Osteoblast (primary cell): ENCODE results near the gene UGT1A7. TPM values are rescaled to one million over a fixed set of nuclear protein-coding genes. Genes with fewer than 3 reads are reported as not detected.

Experiments used
- DNase-seq: peaks from one replicate; pipeline ENCODE4 v3.0.0; 2011; ENCODE audit warnings: low spot score, mixed read lengths; ENCODE audit not compliant: insufficient read length; ENCODE audit errors: missing footprints
- H2AFZ ChIP-seq: 2 replicates; pipeline ENCODE4 v1.6.0; 2011; ENCODE audit warnings: mild to moderate bottlenecking, low read length
- H3K27ac ChIP-seq: 2 replicates; pipeline ENCODE4 v1.5.1; 2011; ENCODE audit warnings: mild to moderate bottlenecking, low read depth, low read length, moderate library complexity
- H3K27me3 ChIP-seq: 2 replicates; pipeline ENCODE4 v1.6.0; 2012; ENCODE audit warnings: mild to moderate bottlenecking, control low read depth, inconsistent platforms, low read length, moderate library complexity; ENCODE audit not compliant: insufficient read depth
- H3K36me3 ChIP-seq: 2 replicates; pipeline ENCODE4 v1.5.1; 2011; ENCODE audit warnings: mild to moderate bottlenecking, low read length, control low read depth, moderate library complexity; ENCODE audit not compliant: insufficient read depth
- H3K4me1 ChIP-seq: 2 replicates; pipeline ENCODE4 v1.5.1; 2011; ENCODE audit warnings: mild to moderate bottlenecking, low read length, control low read depth, moderate library complexity; ENCODE audit not compliant: insufficient read depth
- H3K4me2 ChIP-seq: 2 replicates; pipeline ENCODE4 v1.6.0; 2011; ENCODE audit warnings: mild to moderate bottlenecking, low read length; ENCODE audit not compliant: insufficient read depth
- H3K4me3 ChIP-seq: fragments of 200-600 bp; sonication (generic); 3 replicates; pipeline ENCODE4 v1.5.1; 2012; ENCODE audit warnings: mild to moderate bottlenecking, low read length, inconsistent platforms; ENCODE audit not compliant: insufficient read depth
- H3K79me2 ChIP-seq: 2 replicates; pipeline ENCODE4 v1.6.0; 2012; ENCODE audit warnings: mild to moderate bottlenecking, low read length, control low read depth, inconsistent platforms; ENCODE audit not compliant: insufficient read depth
- H3K9me3 ChIP-seq: 2 replicates; pipeline ENCODE4 v1.5.1; 2011; ENCODE audit warnings: low read depth, low read length, control low read depth
- H4K20me1 ChIP-seq: 2 replicates; pipeline ENCODE4 v1.6.0; 2012; ENCODE audit warnings: mild to moderate bottlenecking, low read length, control low read depth; ENCODE audit not compliant: insufficient read depth
- total RNA-seq: library from RNA; depleted of rRNA; stranded (reverse); fragments of >200 nt; gene quantifications from 2 replicates; pipeline ENCODE4 v1.2.3, GENCODE V29; 2012
- TF ChIP-seq, protein P1 (sequence below): IDR thresholded peaks from 2 replicates; pipeline ENCODE4 v1.5.1; 2011; ENCODE audit warnings: mild to moderate bottlenecking, low read depth, low read length, moderate library complexity; ENCODE audit errors: extremely low read depth

Gene UGT1A7
- total RNA-seq, 1 donor: not detected

DNA sequence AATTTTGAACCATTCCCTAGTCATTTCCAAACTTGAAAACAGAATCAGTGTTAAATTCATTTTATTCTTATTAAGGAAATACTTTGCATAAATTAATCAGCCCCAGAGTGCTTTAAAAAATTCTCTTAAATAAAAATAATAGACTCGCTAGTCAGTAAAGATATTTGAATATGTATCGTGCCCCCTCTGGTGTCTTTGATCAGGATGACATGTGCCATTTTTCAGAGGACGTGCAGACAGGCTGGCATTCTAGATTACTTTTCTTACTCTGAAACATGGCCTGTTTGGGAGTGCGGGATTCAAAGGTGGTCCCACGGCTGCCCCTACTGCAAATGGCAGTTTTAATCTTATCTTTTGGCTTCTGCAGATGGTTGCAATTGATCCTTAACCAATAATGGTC is 90.9 kb downstream of the UGT1A7 start:
- TF ChIP-seq, protein P1, sequence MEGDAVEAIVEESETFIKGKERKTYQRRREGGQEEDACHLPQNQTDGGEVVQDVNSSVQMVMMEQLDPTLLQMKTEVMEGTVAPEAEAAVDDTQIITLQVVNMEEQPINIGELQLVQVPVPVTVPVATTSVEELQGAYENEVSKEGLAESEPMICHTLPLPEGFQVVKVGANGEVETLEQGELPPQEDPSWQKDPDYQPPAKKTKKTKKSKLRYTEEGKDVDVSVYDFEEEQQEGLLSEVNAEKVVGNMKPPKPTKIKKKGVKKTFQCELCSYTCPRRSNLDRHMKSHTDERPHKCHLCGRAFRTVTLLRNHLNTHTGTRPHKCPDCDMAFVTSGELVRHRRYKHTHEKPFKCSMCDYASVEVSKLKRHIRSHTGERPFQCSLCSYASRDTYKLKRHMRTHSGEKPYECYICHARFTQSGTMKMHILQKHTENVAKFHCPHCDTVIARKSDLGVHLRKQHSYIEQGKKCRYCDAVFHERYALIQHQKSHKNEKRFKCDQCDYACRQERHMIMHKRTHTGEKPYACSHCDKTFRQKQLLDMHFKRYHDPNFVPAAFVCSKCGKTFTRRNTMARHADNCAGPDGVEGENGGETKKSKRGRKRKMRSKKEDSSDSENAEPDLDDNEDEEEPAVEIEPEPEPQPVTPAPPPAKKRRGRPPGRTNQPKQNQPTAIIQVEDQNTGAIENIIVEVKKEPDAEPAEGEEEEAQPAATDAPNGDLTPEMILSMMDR: no peak

DNA sequence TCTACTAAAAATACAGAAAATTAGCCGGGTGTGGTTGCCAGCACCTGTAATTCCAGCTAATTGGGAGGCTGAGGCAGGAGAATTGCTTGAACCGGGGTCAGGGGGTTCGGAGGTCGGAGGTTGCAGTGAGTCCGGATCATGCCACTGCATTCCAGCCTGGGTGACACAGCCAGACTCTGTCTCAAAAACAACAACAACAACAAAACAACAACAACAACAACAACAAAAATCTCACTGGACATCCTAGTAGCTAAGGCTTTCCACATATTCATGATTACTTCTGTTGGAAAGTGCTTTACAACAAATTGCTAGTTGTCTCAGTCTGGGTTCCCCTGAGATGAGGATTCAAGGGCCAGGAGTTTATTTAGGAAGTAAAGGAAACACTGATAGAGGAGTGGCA is 92.2 kb downstream of the UGT1A7 start:
- no peaks in the 10 kb centered on the region for H3K36me3 ChIP-seq
- no peaks in the 10 kb centered on the region for H3K4me1 ChIP-seq
- no peak overlapping the region for H3K27ac ChIP-seq
- no peaks in the 10 kb centered on the region for H3K79me2 ChIP-seq
- no peaks in the 10 kb centered on the region for H3K27me3 ChIP-seq
- no peak overlapping the region for H3K4me3 ChIP-seq
- H2AFZ ChIP-seq: no peak overlapping the region
- no peak for DNase-seq
- H4K20me1 ChIP-seq: no peaks in the 10 kb centered on the region
- TF ChIP-seq, protein P1: no peak
- peaks cover 3% of the 10 kb centered on the region for H3K9me3 ChIP-seq
- H3K4me2 ChIP-seq: no peak overlapping the region

More for the DNA sequence above, 90.9 kb downstream of the UGT1A7 start:
- H3K27ac ChIP-seq: no peak overlapping the region
- peak; percentile 84 for DNase-seq
- H3K36me3 ChIP-seq: no peaks in the 10 kb centered on the region
- no peaks in the 10 kb centered on the region for H3K4me1 ChIP-seq
- no peak overlapping the region for H3K4me2 ChIP-seq
- no peaks in the 10 kb centered on the region for H3K27me3 ChIP-seq
- no peaks in the 10 kb centered on the region for H3K79me2 ChIP-seq
- H3K9me3 ChIP-seq: peaks cover 3% of the 10 kb centered on the region
- no peaks in the 10 kb centered on the region for H4K20me1 ChIP-seq
- no peak overlapping the region for H3K4me3 ChIP-seq
- no peak overlapping the region for H2AFZ ChIP-seq

DNA sequence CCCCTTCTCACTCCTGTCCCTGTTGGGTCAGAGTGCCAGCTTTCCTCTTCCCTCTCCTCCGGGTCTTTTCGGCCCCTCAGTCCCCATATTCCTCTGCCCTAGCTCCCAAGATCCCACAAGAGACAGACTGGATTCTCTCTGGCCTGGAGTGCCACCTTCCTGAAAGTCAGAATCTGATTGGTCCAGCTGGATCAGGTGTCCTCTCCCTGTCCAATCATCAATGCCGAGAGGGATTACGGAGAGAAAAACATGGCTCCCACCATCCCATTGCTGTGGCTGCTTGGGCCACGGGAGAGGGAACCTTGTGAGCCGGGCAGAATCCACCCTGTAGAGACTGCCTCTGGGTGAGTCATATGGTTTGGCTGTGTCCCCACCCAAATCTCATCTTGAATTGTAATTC is 93.7 kb downstream of the UGT1A7 start:
- no peak overlapping the region for H2AFZ ChIP-seq
- no peaks in the 10 kb centered on the region for H3K27me3 ChIP-seq
- no peaks in the 10 kb centered on the region for H3K79me2 ChIP-seq
- peaks cover 3% of the 10 kb centered on the region for H3K9me3 ChIP-seq
- no peak for DNase-seq
- no peaks in the 10 kb centered on the region for H4K20me1 ChIP-seq
- no peak overlapping the region for H3K4me3 ChIP-seq
- H3K4me2 ChIP-seq: no peak overlapping the region
- no peaks in the 10 kb centered on the region for H3K4me1 ChIP-seq
- no peak overlapping the region for H3K27ac ChIP-seq
- H3K36me3 ChIP-seq: no peaks in the 10 kb centered on the region
- TF ChIP-seq, protein P1: no peak

DNA sequence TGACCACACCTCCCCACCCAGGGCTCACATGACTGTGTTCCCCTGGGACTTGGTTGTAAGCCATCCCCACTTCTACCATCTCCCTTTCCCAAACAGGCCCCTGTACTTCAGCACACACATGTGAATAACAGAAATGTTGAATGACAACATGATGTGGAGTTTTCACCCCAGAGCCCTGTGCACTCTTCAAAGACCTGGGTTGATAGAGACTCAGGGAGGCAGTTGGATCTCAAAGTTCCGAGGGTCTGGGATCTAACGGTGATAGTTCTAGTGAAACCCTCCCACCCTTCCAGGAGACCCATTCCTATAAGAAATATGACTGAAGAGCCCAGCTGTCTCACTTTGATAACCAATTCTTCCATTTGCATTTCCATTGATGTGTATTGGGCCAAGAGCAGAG is 96.3 kb downstream of the UGT1A7 start, which contains the start of gene MROH2A:
Gene MROH2A (plus strand): TSS at position 301 of the 400 bp plus-strand sequence. CDS start 1,029 bp downstream, outside the sequence.
- H3K79me2 ChIP-seq: no peaks in the 10 kb centered on the region
- DNase-seq: no peak
- no peak within 1 kb of the TSS for H3K27ac ChIP-seq
- no peaks in the 10 kb centered on the region for H3K27me3 ChIP-seq
- no peak within 1 kb of the TSS for H3K4me2 ChIP-seq
- H2AFZ ChIP-seq: no peak within 1 kb of the TSS
- peaks cover 3% of the 10 kb centered on the region for H3K9me3 ChIP-seq
- TF ChIP-seq, protein P1: no peak
- H4K20me1 ChIP-seq: no peaks in the 10 kb centered on the region
- no peak within 1 kb of the TSS for H3K4me3 ChIP-seq
- no peaks in the 10 kb centered on the region for H3K4me1 ChIP-seq
- H3K36me3 ChIP-seq: no peaks in the 10 kb centered on the region
